Testis (tissue), 3 donors: ENCODE results near the gene TNFRSF14. TPM values are rescaled to one million over a fixed set of nuclear protein-coding genes. Genes with fewer than 3 reads are reported as not detected.
"Not testable (repeated sequence)": the region's sequence is repeated elsewhere in the genome, so short reads cannot be mapped to it uniquely, and the experiment has no call there.

Experiments
- DNase-seq: peaks from one replicate; pipeline ENCODE4 v3.0.0-alpha.2; 2019
- H3K27ac ChIP-seq, 2 donors: fragments of 200-600 bp; sonication (generic); one replicate each; pipeline ENCODE4 v1.5.1; 2019
- H3K27me3 ChIP-seq: fragments of 200-600 bp; sonication (generic); one replicate; pipeline ENCODE4 v1.5.1; 2019
- H3K36me3 ChIP-seq: fragments of 200-600 bp; sonication (generic); one replicate; pipeline ENCODE4 v1.5.1; 2017; ENCODE audit warnings: low read depth; ENCODE audit errors: missing control alignments
- H3K4me1 ChIP-seq: fragments of 200-600 bp; sonication (generic); one replicate; pipeline ENCODE4 v1.5.1; 2019
- H3K4me3 ChIP-seq, 2 donors: fragments of 200-600 bp; sonication (generic); one replicate each; pipeline ENCODE4 v1.5.1; 2017 to 2019
- H3K9me3 ChIP-seq: fragments of 200-600 bp; sonication (generic); one replicate; pipeline ENCODE4 v1.5.1; 2017
- CTCF ChIP-seq, 3 experiments: fragments of 450-650 bp in 2 of 3; fragments of 200-600 bp in 1 of 3; sonication (generic) in 1 of 3; IDR thresholded peaks; one replicate each; pipeline ENCODE4 v1.5.1; 2016 to 2019; ENCODE audit warnings: antibody characterized with exemption in 3 of 3, mild to moderate bottlenecking in 2 of 3, moderate library complexity in 1 of 3
- POLR2A ChIP-seq: fragments of 450-650 bp; IDR thresholded peaks from one replicate; pipeline ENCODE4 v1.6.1; 2017; ENCODE audit warnings: antibody characterized with exemption, mild to moderate bottlenecking, moderate library complexity
- WGBS, 2 donors: methylation state at CpG; one replicate each; pipeline ENCODE4 v1.1.5; 2018; 5-methylcytosine and 5-hydroxymethylcytosine counted together
- intact Hi-C: fragments of 100-400 bp; cut with DNase I; formaldehyde crosslinking; loops from one replicate; pipeline ENCODE4 v1.15.1; 2023; ENCODE audit warnings: low total_unique reads
- polyA plus RNA-seq: library from polyadenylated mRNA; stranded (reverse); fragments of 350-450 nt; fragmentation: Illumina TruSeq; extraction: RNeasy Lipid Tissue Mini Kit (QIAGEN cat#74804); gene quantifications from one replicate; pipeline ENCODE4 v1.2.3, GENCODE V29; 2014; ENCODE audit warnings: low read depth, low replicate concordance; ENCODE audit not compliant: insufficient read depth
- total RNA-seq, 2 donors: library from RNA; depleted of rRNA; stranded (reverse); fragments of >200 nt; gene quantifications; one replicate each; pipeline ENCODE4 v1.2.3, GENCODE V29; 2016

TNFRSF14 gene
- total and polyA plus RNA-seq, 3 donors from 2014 or later = 26.0 to 45.1 (median 39.0) TPM

- H3K9me3 ChIP-seq = no peaks in the 10 kb centered on the region
- intact Hi-C loops = loop anchor here (5.0 kb wide), 1 partner anchor 136 kb away; the partner anchor contains the start of gene PEX10
- 13 to 31% methylated on average over 4 to 17 of the region's 17 CpGs for WGBS, 2 donors
- TF ChIP-seq CTCF (IDR thresholded peaks at IDR 0.05) (peak; percentile 91 to 94 (median 93)), POLR2A (no peak)
- H3K27me3 ChIP-seq = no peaks in the 10 kb centered on the region
- peak; percentile 88 for DNase-seq
- H3K27ac ChIP-seq = peak overlapping the region; percentile 81 to 95
- no peak overlapping the region for H3K4me3 ChIP-seq
- H3K4me1 ChIP-seq = peaks cover 54% of the 10 kb centered on the region
- no peaks in the 10 kb centered on the region for H3K36me3 ChIP-seq
Observed at GRCh38 chr1:2548068-2548589, 8.0 kb upstream of the TNFRSF14 start.

- H3K4me3 ChIP-seq, DNase-seq, H3K36me3 ChIP-seq, H3K9me3 ChIP-seq, H3K27me3 ChIP-seq: not testable (repeated sequence)
- peaks cover 44% of the 10 kb centered on the region for H3K4me1 ChIP-seq
- peak overlapping the region; percentile 81 to 95 for H3K27ac ChIP-seq
- intact Hi-C loops = loop anchor here (5.0 kb wide), 1 partner anchor 137 kb away; the partner anchor contains the start of gene PEX10
- WGBS, 2 donors = 84 to 86% methylated on average over 23 to 27 of the region's 28 CpGs
Observed at GRCh38 chr1:2549367-2550029, 6.7 kb upstream of the TNFRSF14 start.

GRCh38 chr1:2550309-2550861, 5.8 kb upstream of the TNFRSF14 start:
- H3K9me3 ChIP-seq, H3K36me3 ChIP-seq, DNase-seq, H3K27ac ChIP-seq, H3K4me3 ChIP-seq, intact Hi-C loops, H3K27me3 ChIP-seq: not testable (repeated sequence)
- 64 to 88% methylated on average over 8 to 12 of the region's 12 CpGs for WGBS, 2 donors
- H3K4me1 ChIP-seq = peaks cover 39% of the 10 kb centered on the region

GRCh38 chr1:2551544-2551943, 4.6 kb upstream of the TNFRSF14 start:
- H3K27ac ChIP-seq, intact Hi-C loops, H3K9me3 ChIP-seq, H3K36me3 ChIP-seq, DNase-seq, H3K4me3 ChIP-seq, H3K27me3 ChIP-seq: not testable (repeated sequence)
- 88 to 90% methylated on average over 6 to 9 of the region's 9 CpGs for WGBS, 2 donors
- H3K4me1 ChIP-seq = peaks cover 28% of the 10 kb centered on the region

- H3K4me1 ChIP-seq = peaks cover 25% of the 10 kb centered on the region
- DNase-seq = no peak
- no peak overlapping the region for H3K4me3 ChIP-seq
- no peaks in the 10 kb centered on the region for H3K36me3 ChIP-seq
- intact Hi-C loops = no loop called here
- WGBS, 2 donors = 93% methylated on average over 15 to 26 of the region's 26 CpGs
- no peak overlapping the region for H3K27ac ChIP-seq
- no peaks in the 10 kb centered on the region for H3K27me3 ChIP-seq
- no peaks in the 10 kb centered on the region for H3K9me3 ChIP-seq
- TF ChIP-seq POLR2A (no peak), CTCF (IDR thresholded peaks at IDR 0.05) (no peak)
Observed at GRCh38 chr1:2552189-2552588, 4.0 kb upstream of the TNFRSF14 start.

GRCh38 chr1:2553076-2553475, 3.1 kb upstream of the TNFRSF14 start:
- H3K4me3 ChIP-seq, intact Hi-C loops, H3K27ac ChIP-seq, DNase-seq, H3K9me3 ChIP-seq, H3K27me3 ChIP-seq, H3K36me3 ChIP-seq: not testable (repeated sequence)
- peaks cover 22% of the 10 kb centered on the region for H3K4me1 ChIP-seq
- WGBS, 2 donors = 74 to 86% methylated on average over 3 to 9 of the region's 9 CpGs
